GM23338 (cell line): ENCODE data around the gene TNNC1. TPM values are rescaled to one million over a fixed set of nuclear protein-coding genes. Genes with fewer than 3 reads are reported as not detected.

ENCODE experiments used
- ATAC-seq: fragments of 200-7000 bp; cut with Tn5 transposase; 3 replicates; pipeline ENCODE4 v1.9.1; 2020
- DNase-seq: peaks from one replicate; pipeline ENCODE4 v3.0.0-alpha.2; 2015; ENCODE audit warnings: low spot score
- H2AFZ ChIP-seq: fragments of 200-600 bp; sonication (generic); 2 replicates; pipeline ENCODE4 v1.8.0; 2016; ENCODE audit warnings: antibody characterized with exemption, mild to moderate bottlenecking, moderate library complexity
- H3F3A ChIP-seq: fragments of 200-600 bp; sonication (generic); replicated peaks from 2 replicates; pipeline ENCODE4 v1.8.0; 2017; ENCODE audit warnings: antibody characterized with exemption, mixed run types, low read depth
- H3K27ac ChIP-seq: fragments of 200-600 bp; sonication (generic); 2 replicates; pipeline ENCODE4 v1.6.1; 2016; ENCODE audit warnings: low read depth
- H3K27me3 ChIP-seq: fragments of 200-600 bp; sonication (generic); 2 replicates; pipeline ENCODE4 v1.8.0; 2016; ENCODE audit warnings: mild to moderate bottlenecking, mixed run types, moderate library complexity; ENCODE audit not compliant: insufficient read depth
- H3K36me3 ChIP-seq: fragments of 200-600 bp; sonication (generic); 2 replicates; pipeline ENCODE4 v1.8.0; 2016; ENCODE audit warnings: mild to moderate bottlenecking; ENCODE audit not compliant: insufficient read depth
- H3K4me1 ChIP-seq: fragments of 200-600 bp; sonication (generic); 2 replicates; pipeline ENCODE4 v1.8.0; 2016; ENCODE audit warnings: mild to moderate bottlenecking, moderate library complexity; ENCODE audit not compliant: insufficient read depth
- H3K4me2 ChIP-seq: fragments of 200-600 bp; sonication (generic); 2 replicates; pipeline ENCODE4 v1.7.1; 2017; ENCODE audit warnings: mixed run types
- H3K4me3 ChIP-seq: fragments of 200-600 bp; sonication (generic); 2 replicates; pipeline ENCODE4 v1.6.1; 2016; ENCODE audit warnings: mixed run types
- H3K79me2 ChIP-seq: fragments of 200-600 bp; sonication (generic); replicated peaks from 2 replicates; pipeline ENCODE4 v1.8.0; 2017; ENCODE audit warnings: mild to moderate bottlenecking; ENCODE audit not compliant: insufficient read depth
- H3K9me2 ChIP-seq: fragments of 200-600 bp; sonication (generic); 2 replicates; pipeline ENCODE4 v1.8.0; 2017; ENCODE audit not compliant: insufficient read depth
- H4K20me1 ChIP-seq: fragments of 200-600 bp; sonication (generic); replicated peaks from 2 replicates; pipeline ENCODE4 v1.8.0; 2017; ENCODE audit warnings: mild to moderate bottlenecking; ENCODE audit not compliant: insufficient read depth
- H3K27ac Mint-ChIP-seq: 2 replicates; pipeline ENCODE4 v1.8.0; 2020; ENCODE audit warnings: inconsistent platforms, mild to moderate bottlenecking, moderate library complexity, mixed read lengths
- H3K27me3 Mint-ChIP-seq: 3 replicates; pipeline ENCODE4 v1.8.0; 2022; ENCODE audit warnings: low read depth, mild to moderate bottlenecking, moderate library complexity, mixed read lengths, inconsistent platforms; ENCODE audit not compliant: insufficient read depth, poor library complexity
- H3K36me3 Mint-ChIP-seq: 3 replicates; pipeline ENCODE4 v1.8.0; 2021; ENCODE audit warnings: low read depth, mild to moderate bottlenecking, inconsistent platforms, moderate library complexity, mixed read lengths
- H3K4me1 Mint-ChIP-seq: 3 replicates; pipeline ENCODE4 v1.8.0; 2020; ENCODE audit warnings: mild to moderate bottlenecking, inconsistent platforms, mixed read lengths
- H3K4me3 Mint-ChIP-seq: 3 replicates; pipeline ENCODE4 v1.8.0; 2021; ENCODE audit warnings: moderate library complexity, mild to moderate bottlenecking, inconsistent platforms, mixed read lengths
- H3K9me3 Mint-ChIP-seq: 3 replicates; pipeline ENCODE4 v1.8.0; 2020; ENCODE audit warnings: moderate library complexity, mild to moderate bottlenecking, inconsistent platforms, mixed read lengths
- CTCF ChIP-seq, 2 experiments: fragments of 200-600 bp in 1 of 2; sonication (generic) in 1 of 2; conservative IDR thresholded peaks; 2 replicates each; pipeline versions ENCODE4 v1.5.1 to v1.6.1; 2016 to 2017; ENCODE audit warnings: antibody characterized with exemption in 2 of 2, low read depth in 2 of 2, mild to moderate bottlenecking in 2 of 2, moderate library complexity in 1 of 2
- ETS1 ChIP-seq: IDR thresholded peaks from 2 replicates; pipeline ENCODE4 v1.6.1; 2016; ENCODE audit warnings: antibody characterized with exemption
- EZH2 ChIP-seq: fragments of 200-600 bp; sonication (generic); IDR thresholded peaks from one replicate; pipeline ENCODE4 v1.8.0; 2017; ENCODE audit warnings: antibody characterized with exemption, mild to moderate bottlenecking, low read depth; ENCODE audit not compliant: unreplicated experiment
- JUNB ChIP-seq: IDR thresholded peaks from one replicate; pipeline ENCODE4 v1.6.1; 2016; ENCODE audit warnings: antibody characterized with exemption; ENCODE audit not compliant: unreplicated experiment
- NANOG ChIP-seq: IDR thresholded peaks from 2 replicates; pipeline ENCODE4 v1.6.1; 2016; ENCODE audit warnings: antibody characterized with exemption, borderline replicate concordance
- REST ChIP-seq: IDR thresholded peaks from one replicate; pipeline ENCODE4 v1.6.1; 2018; ENCODE audit warnings: antibody characterized with exemption; ENCODE audit not compliant: unreplicated experiment
- STAT1 ChIP-seq: IDR thresholded peaks from one replicate; pipeline ENCODE4 v1.6.1; 2016; ENCODE audit warnings: antibody characterized with exemption; ENCODE audit not compliant: unreplicated experiment
- polyA plus RNA-seq: library from polyadenylated mRNA; unstranded; fragments of >200 nt; fragmentation: Nextera tagmentation; extraction: Ambion mirVana; gene quantifications from 2 replicates; pipeline ENCODE4 v1.2.1, GENCODE V29; 2016
- total RNA-seq: library from RNA; depleted of rRNA; stranded (reverse); fragments of >200 nt; shearing (Covaris generic); gene quantifications from 2 replicates; pipeline ENCODE4 v1.2.3, GENCODE V29; 2014

The TNNC1 gene
- total and polyA plus RNA-seq, 2 experiments from 2014 or later = 6.5 to 6.9 TPM

- TF ChIP-seq REST = no peak
These were observed 48.2 kb downstream of the TNNC1 start (continued) for GRCh38 chr3:52405601-52406110.

- no peaks in the 10 kb centered on the region for H3K9me2 ChIP-seq
- H3K4me2 ChIP-seq = no peak overlapping the region
- Mint-ChIP-seq H3K4me3 (no peak overlapping the region), H3K27me3 (peaks cover 6% of the 10 kb centered on the region), H3K4me1 (peaks cover 7% of the 10 kb centered on the region), H3K36me3 (peaks cover 63% of the 10 kb centered on the region), H3K27ac (no peak overlapping the region), H3K9me3 (no peaks in the 10 kb centered on the region)
- DNase-seq (no peak), ATAC-seq (no peak)
- H3K79me2 ChIP-seq = peaks cover 17% of the 10 kb centered on the region
- H2AFZ ChIP-seq = no peak overlapping the region
- H3K4me1 ChIP-seq = peaks cover 6% of the 10 kb centered on the region; the same call in 1 of the 2 replicates
- H3K27ac ChIP-seq = no peak overlapping the region
- peaks cover 3% of the 10 kb centered on the region; the same call in 1 of the 2 replicates for H3K36me3 ChIP-seq
- TF ChIP-seq REST (no peak), STAT1 (no peak), EZH2 (no peak)
- no peaks in the 10 kb centered on the region for H3K27me3 ChIP-seq
- H3F3A ChIP-seq = no peaks in the 10 kb centered on the region
- H4K20me1 ChIP-seq = no peaks in the 10 kb centered on the region; the same call in 1 of the 2 replicates
- no peak overlapping the region for H3K4me3 ChIP-seq
These were observed 48.8 kb downstream of the TNNC1 start for GRCh38 chr3:52405066-52405465.

GRCh38 chr3:52404391-52404790 lies 49.5 kb downstream of the TNNC1 start:
- Histone ChIP-seq H3K4me1 (peaks cover 6% of the 10 kb centered on the region; the same call in 1 of the 2 replicates), H3F3A (no peaks in the 10 kb centered on the region), H3K79me2 (peaks cover 15% of the 10 kb centered on the region), H3K4me2 (no peak overlapping the region), H3K27me3 (no peaks in the 10 kb centered on the region), H2AFZ (no peak overlapping the region), H4K20me1 (no peaks in the 10 kb centered on the region; the same call in 1 of the 2 replicates), H3K4me3 (no peak overlapping the region), H3K9me2 (no peaks in the 10 kb centered on the region), H3K27ac (no peak overlapping the region), H3K36me3 (peaks cover 3% of the 10 kb centered on the region; the same call in 1 of the 2 replicates)
- no peaks in the 10 kb centered on the region for H3K9me3 Mint-ChIP-seq
- H3K36me3 Mint-ChIP-seq = peaks cover 63% of the 10 kb centered on the region
- no peak overlapping the region for H3K4me3 Mint-ChIP-seq
- H3K27me3 Mint-ChIP-seq = peaks cover 6% of the 10 kb centered on the region
- ATAC-seq (no peak), DNase-seq (no peak)
- H3K27ac Mint-ChIP-seq = no peak overlapping the region
- H3K4me1 Mint-ChIP-seq = peaks cover 7% of the 10 kb centered on the region
- TF ChIP-seq REST = no peak
- TF ChIP-seq NANOG = no peak
- TF ChIP-seq ETS1 = no peak
- TF ChIP-seq JUNB = no peak
- TF ChIP-seq STAT1 = no peak
- no peak for TF ChIP-seq CTCF (conservative IDR thresholded peaks at IDR 0.05; ENCODE audit: low read depth in 2 of 2)
- no peak for TF ChIP-seq EZH2
